ENCODE measurements around the gene WDR62. TPM values are rescaled to one million over a fixed set of nuclear protein-coding genes. Genes with fewer than 3 reads are reported as not detected.

Gene WDR62
- total and polyA plus RNA-seq, 4 experiments from 2014 or later, result 0.08 to 1.7 (median 1.3) TPM; not detected in 1

DNA sequence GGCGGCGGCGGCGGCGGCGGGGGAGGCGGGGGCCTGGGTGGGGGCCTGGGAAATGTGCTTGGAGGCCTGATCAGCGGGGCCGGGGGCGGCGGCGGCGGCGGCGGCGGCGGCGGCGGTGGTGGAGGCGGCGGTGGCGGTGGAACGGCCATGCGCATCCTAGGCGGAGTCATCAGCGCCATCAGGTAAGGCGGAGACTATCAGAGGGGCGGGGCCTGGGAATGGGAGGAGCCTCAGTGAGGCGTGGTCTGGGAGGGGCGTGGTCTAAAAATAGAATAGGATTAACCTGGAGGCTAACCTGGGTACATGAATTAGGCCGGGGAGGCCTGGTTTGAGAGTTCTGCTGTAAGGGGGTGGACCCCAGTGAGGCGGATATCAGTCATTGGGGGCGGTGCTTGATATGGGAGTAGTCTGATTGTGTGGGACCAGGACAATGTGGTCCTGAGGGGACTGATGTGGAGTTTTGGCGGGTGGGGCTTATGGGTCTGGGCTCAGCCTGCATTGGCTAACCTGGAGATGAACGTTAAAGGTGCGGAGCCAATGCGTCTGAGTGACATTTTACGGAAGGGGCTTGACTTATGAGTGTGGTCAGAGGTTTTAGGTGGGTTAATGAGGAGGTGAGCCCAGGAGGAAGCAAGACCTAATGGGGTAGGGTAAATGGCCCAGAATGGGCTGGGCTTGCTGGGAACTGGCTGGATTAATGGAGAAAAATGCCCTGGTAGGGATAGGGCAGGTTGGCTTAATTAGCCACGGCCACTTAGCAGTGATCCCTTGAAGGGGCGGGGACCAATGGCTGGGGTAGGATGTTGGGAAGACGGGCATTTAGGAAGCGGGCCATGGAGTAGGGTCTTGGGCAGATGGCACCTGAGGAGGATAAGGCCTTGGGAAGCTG is 86.6 kb downstream of the WDR62 start:
- Mint-ChIP-seq H3K36me3 (peaks cover 20 to 42% of the 10 kb centered on the region in 2 donors), H3K4me1 (peaks cover 12 to 30% (median 23%) of the 10 kb centered on the region in 4 donors), H3K9me3 (peaks cover 0 to 3% (median 0%) of the 10 kb centered on the region in 8 donors), H3K4me3 (peak overlapping the region; percentile 81 to 97 (median 96)), H3K27me3 (no peaks in the 10 kb centered on the region), H3K27ac (peak overlapping the region; percentile 70 to 97 (median 95))
- peak; percentile 88 to 92 (median 90) for DNase-seq
- POLR2A ChIA-PET (ENCODE audit: partially characterized antibody), result interaction anchor here (1.0 to 5.7 kb wide), 6 partner anchors 13 to 182 kb away, joined by 3 to 61 read pairs (median 7); partner anchors contain the start of genes POLR2I, TBCB, ZNF146 and ZNF565
- Histone ChIP-seq H3K27ac (ENCODE audit: low read depth, low read length) (peak overlapping the region; percentile 88), H3K9me3 (ENCODE audit: control insufficient read depth in 1 of 2, low read length in 2 of 2) (no peaks in the 10 kb centered on the region), H3K36me3 (ENCODE audit: insufficient read depth, low read length) (peaks cover 32% of the 10 kb centered on the region), H3K4me1 (ENCODE audit: insufficient read depth, low read length) (peaks cover 15% of the 10 kb centered on the region), H3K27me3 (ENCODE audit: insufficient read depth, low read length) (no peaks in the 10 kb centered on the region), H3K4me3 (ENCODE audit: low read length in 2 of 2) (peak overlapping the region in 1 of 2 donors; percentile 84)
- intact Hi-C loops (cut with micrococcal nuclease), result loop anchor here (1.0 kb wide), 2 partner anchors 14 to 87 kb away; partner anchors contain the start of genes THAP8 and WDR62
- CTCF ChIA-PET (ENCODE audit: partially characterized antibody), result interaction anchor here (6.1 kb wide), 1 partner anchor 13 kb away, joined by 50 read pairs; no protein-coding TSS in a partner anchor

DNA sequence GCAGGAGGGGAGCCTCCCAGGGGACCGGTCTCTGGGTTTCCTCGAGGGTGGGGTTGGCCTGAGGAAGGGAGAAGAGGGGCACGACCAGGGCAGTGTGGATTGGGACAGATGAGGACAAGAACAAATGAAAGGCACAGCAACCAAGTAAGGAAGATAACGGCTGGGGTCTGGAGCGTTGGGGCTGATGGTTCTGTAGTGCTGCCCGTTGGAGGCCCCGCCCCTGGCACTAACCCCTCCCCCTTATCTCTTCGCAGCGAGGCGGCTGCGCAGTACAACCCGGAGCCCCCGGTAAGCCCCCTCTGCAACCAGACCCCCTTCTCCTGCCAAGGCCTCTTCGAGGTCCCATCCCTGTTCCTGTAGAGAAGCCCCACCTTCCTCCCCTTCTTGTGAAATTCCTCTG is 87.3 kb downstream of the WDR62 start:
- H3K4me1 ChIP-seq (ENCODE audit: insufficient read depth, low read length), result peaks cover 15% of the 10 kb centered on the region
- H3K27me3 ChIP-seq (ENCODE audit: insufficient read depth, low read length), result no peaks in the 10 kb centered on the region
- POLR2A ChIA-PET (ENCODE audit: partially characterized antibody), result interaction anchor here (1.0 to 1.3 kb wide), 3 partner anchors 12 to 73 kb away, joined by 3 to 4 read pairs (median 3); partner anchors contain the start of genes ZNF146 and ZNF565
- peaks cover 11 to 28% (median 18%) of the 10 kb centered on the region in 4 donors for H3K4me1 Mint-ChIP-seq
- no peaks in the 10 kb centered on the region for H3K27me3 Mint-ChIP-seq
- CTCF ChIA-PET (ENCODE audit: partially characterized antibody), result interaction anchor here (3.3 kb wide), 1 partner anchor 15 kb away, joined by 15 read pairs; no protein-coding TSS in a partner anchor
- no peak overlapping the region for H3K4me3 ChIP-seq (ENCODE audit: low read length in 2 of 2)
- peaks cover 0 to 3% (median 0%) of the 10 kb centered on the region in 8 donors for H3K9me3 Mint-ChIP-seq
- peaks cover 40% of the 10 kb centered on the region for H3K36me3 ChIP-seq (ENCODE audit: insufficient read depth, low read length)
- H3K27ac ChIP-seq (ENCODE audit: low read depth, low read length), result peak overlapping the region; percentile 57
- H3K9me3 ChIP-seq (ENCODE audit: control insufficient read depth in 1 of 2, low read length in 2 of 2), result no peaks in the 10 kb centered on the region
- intact Hi-C loops (cut with micrococcal nuclease), result no loop called here
- H3K4me3 Mint-ChIP-seq, result peak overlapping the region in 3 of 8 donors; percentile 31 to 97 (median 90)
- peaks cover 27 to 48% of the 10 kb centered on the region in 2 donors for H3K36me3 Mint-ChIP-seq
- peak overlapping the region in 4 of 7 donors; percentile 41 to 95 (median 66) for H3K27ac Mint-ChIP-seq
- DNase-seq, result no peak

DNA sequence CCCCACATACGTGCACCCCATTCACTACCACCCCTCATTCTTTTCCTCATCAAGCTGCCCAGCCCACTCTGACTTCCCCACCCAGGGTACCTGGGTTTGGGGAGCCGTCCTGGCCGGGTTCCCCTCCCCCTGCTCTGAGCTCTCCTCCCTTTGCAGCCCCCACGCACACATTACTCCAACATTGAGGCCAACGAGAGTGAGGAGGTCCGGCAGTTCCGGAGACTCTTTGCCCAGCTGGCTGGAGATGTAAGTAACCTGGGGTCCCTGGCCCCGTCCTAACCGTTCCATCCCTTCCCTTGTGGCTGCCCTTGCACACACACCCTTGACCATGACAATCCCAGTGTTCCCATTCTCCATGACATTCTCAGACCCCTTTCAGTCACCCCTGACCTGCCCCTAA is 87.8 kb downstream of the WDR62 start:
- intact Hi-C loops (cut with micrococcal nuclease), result no loop called here
- CTCF ChIA-PET (ENCODE audit: partially characterized antibody), result interaction anchor here (0.9 to 3.3 kb wide), 2 partner anchors 11 to 15 kb away, joined by 5 to 15 read pairs; no protein-coding TSS in a partner anchor

DNA sequence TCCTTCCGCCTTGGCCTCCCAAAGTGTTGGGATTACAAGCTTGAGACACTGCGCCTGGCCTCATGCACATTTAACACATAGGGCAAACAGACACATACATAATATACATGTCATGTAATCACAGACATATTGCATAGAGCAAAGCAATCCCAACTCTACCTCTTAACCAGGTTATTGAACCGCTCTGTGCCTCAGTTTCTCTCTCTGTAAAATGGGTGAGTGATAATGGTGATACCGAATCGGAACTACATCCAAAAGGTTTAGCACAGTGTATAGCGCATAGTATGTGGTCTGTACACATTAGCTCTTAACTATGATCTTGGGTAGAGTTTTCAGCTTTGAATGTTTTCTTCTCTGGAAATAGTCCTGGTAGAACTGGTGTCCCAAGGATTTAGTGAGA is 89.9 kb downstream of the WDR62 start:
- Histone ChIP-seq H3K27me3 (ENCODE audit: insufficient read depth, low read length) (no peaks in the 10 kb centered on the region), H3K4me1 (ENCODE audit: insufficient read depth, low read length) (peaks cover 9% of the 10 kb centered on the region), H3K27ac (ENCODE audit: low read depth, low read length) (no peak overlapping the region), H3K36me3 (ENCODE audit: insufficient read depth, low read length) (peaks cover 57% of the 10 kb centered on the region), H3K9me3 (ENCODE audit: control insufficient read depth in 1 of 2, low read length in 2 of 2) (no peaks in the 10 kb centered on the region), H3K4me3 (ENCODE audit: low read length in 2 of 2) (no peak overlapping the region)
- intact Hi-C loops (cut with micrococcal nuclease), result no loop called here
- H3K4me1 Mint-ChIP-seq, result peaks cover 13 to 26% (median 15%) of the 10 kb centered on the region in 4 donors
- H3K9me3 Mint-ChIP-seq, result peaks cover 0 to 3% (median 0%) of the 10 kb centered on the region in 8 donors
- ChIA-PET CTCF (ENCODE audit: partially characterized antibody) (interaction anchor here (1.0 to 3.3 kb wide), 2 partner anchors 17 to 25 kb away, joined by 5 to 15 read pairs; no protein-coding TSS in a partner anchor), POLR2A (ENCODE audit: partially characterized antibody) (interaction anchor here (1.3 kb wide), 1 partner anchor 17 kb away, joined by 4 read pairs; no protein-coding TSS in a partner anchor)
- H3K4me3 Mint-ChIP-seq, result no peak overlapping the region
- H3K36me3 Mint-ChIP-seq, result peaks cover 42 to 68% of the 10 kb centered on the region in 2 donors
- no peak for DNase-seq
- no peaks in the 10 kb centered on the region for H3K27me3 Mint-ChIP-seq
- H3K27ac Mint-ChIP-seq, result peak overlapping the region in 1 of 7 donors; percentile 75

More for the DNA sequence above, 87.8 kb downstream of the WDR62 start:
- H3K36me3 ChIP-seq (ENCODE audit: insufficient read depth, low read length), result peaks cover 43% of the 10 kb centered on the region
- H3K9me3 Mint-ChIP-seq, result peaks cover 0 to 3% (median 0%) of the 10 kb centered on the region in 8 donors
- no peaks in the 10 kb centered on the region for H3K27me3 ChIP-seq (ENCODE audit: insufficient read depth, low read length)
- POLR2A ChIA-PET (ENCODE audit: partially characterized antibody), result interaction anchor here (1.0 to 1.3 kb wide), 2 partner anchors 12 to 14 kb away, joined by 3 to 4 read pairs; no protein-coding TSS in a partner anchor
- H3K4me3 Mint-ChIP-seq, result peak overlapping the region in 5 of 8 donors; percentile 5 to 70 (median 18)
- no peak overlapping the region for H3K4me3 ChIP-seq (ENCODE audit: low read length in 2 of 2)
- H3K27ac Mint-ChIP-seq, result peak overlapping the region in 4 of 7 donors; percentile 53 to 89 (median 71)
- H3K27ac ChIP-seq (ENCODE audit: low read depth, low read length), result no peak overlapping the region
- peaks cover 29 to 51% of the 10 kb centered on the region in 2 donors for H3K36me3 Mint-ChIP-seq
- DNase-seq, result no peak
- no peaks in the 10 kb centered on the region for H3K9me3 ChIP-seq (ENCODE audit: control insufficient read depth in 1 of 2, low read length in 2 of 2)
- peaks cover 15% of the 10 kb centered on the region for H3K4me1 ChIP-seq (ENCODE audit: insufficient read depth, low read length)
- peaks cover 11 to 29% (median 18%) of the 10 kb centered on the region in 4 donors for H3K4me1 Mint-ChIP-seq
- no peaks in the 10 kb centered on the region for H3K27me3 Mint-ChIP-seq

DNA sequence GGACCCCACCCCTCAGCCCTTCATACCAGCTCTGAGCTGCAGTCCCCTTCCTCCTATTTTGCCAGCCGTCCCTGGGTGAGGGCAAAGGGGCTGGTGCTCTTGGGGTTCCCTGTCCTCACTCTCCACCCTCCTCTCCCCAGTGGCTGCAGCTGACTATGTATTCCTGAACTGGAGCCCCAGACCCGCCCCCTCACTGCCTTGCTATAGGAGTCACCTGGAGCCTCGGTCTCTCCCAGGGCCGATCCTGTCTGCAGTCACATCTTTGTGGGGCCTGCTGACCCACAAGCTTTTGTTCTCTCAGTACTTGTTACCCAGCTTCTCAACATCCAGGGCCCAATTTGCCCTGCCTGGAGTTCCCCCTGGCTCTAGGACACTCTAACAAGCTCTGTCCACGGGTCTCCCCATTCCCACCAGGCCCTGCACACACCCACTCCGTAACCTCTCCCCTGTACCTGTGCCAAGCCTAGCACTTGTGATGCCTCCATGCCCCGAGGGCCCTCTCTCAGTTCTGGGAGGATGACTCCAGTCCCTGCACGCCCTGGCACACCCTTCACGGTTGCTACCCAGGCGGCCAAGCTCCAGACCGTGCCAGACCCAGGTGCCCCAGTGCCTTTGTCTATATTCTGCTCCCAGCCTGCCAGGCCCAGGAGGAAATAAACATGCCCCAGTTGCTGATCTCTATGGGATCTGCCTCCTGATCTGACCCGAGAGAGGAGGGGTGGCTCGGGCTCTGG is 95.1 kb downstream of the WDR62 start:
- Mint-ChIP-seq H3K27me3 (no peaks in the 10 kb centered on the region), H3K9me3 (no peaks in the 10 kb centered on the region), H3K27ac (peak overlapping the region in 3 of 7 donors; percentile 35 to 64 (median 42)), H3K4me1 (peaks cover 0 to 9% (median 3%) of the 10 kb centered on the region in 4 donors), H3K36me3 (peaks cover 34 to 56% of the 10 kb centered on the region in 2 donors), H3K4me3 (no peak overlapping the region)
- Histone ChIP-seq H3K36me3 (ENCODE audit: insufficient read depth, low read length) (peaks cover 55% of the 10 kb centered on the region), H3K9me3 (ENCODE audit: control insufficient read depth in 1 of 2, low read length in 2 of 2) (no peaks in the 10 kb centered on the region), H3K27ac (ENCODE audit: low read depth, low read length) (no peak overlapping the region), H3K4me3 (ENCODE audit: low read length in 2 of 2) (no peak overlapping the region), H3K27me3 (ENCODE audit: insufficient read depth, low read length) (no peaks in the 10 kb centered on the region), H3K4me1 (ENCODE audit: insufficient read depth, low read length) (no peaks in the 10 kb centered on the region)
- DNase-seq, result no peak
- intact Hi-C loops (cut with micrococcal nuclease), result no loop called here
- ChIA-PET POLR2A (ENCODE audit: partially characterized antibody) (no interaction called here), CTCF (ENCODE audit: partially characterized antibody) (no interaction called here)

DNA sequence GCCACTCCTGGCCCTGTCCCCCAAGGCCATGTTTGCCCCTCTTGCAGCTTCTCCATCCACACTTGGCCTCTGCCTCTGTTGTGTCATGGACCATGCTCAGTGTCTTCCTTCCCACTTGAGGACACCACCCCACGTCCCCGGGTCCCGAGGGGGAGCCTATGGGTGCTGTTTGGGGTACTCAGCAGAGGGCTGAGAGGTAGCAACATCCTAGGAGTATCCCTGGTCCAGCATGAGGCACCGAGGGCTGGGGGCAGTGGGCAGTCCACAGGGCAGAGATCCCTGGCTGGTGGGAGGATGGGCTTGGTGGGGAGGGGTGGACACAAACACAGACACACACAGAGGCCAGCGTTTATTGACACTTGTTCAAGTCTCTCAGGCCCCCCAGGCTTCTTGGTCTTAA is 95.9 kb downstream of the WDR62 start:
- Histone ChIP-seq H3K27me3 (ENCODE audit: insufficient read depth, low read length) (no peaks in the 10 kb centered on the region), H3K27ac (ENCODE audit: low read depth, low read length) (no peak overlapping the region), H3K4me1 (ENCODE audit: insufficient read depth, low read length) (no peaks in the 10 kb centered on the region), H3K4me3 (ENCODE audit: low read length in 2 of 2) (no peak overlapping the region), H3K36me3 (ENCODE audit: insufficient read depth, low read length) (peaks cover 49% of the 10 kb centered on the region), H3K9me3 (ENCODE audit: control insufficient read depth in 1 of 2, low read length in 2 of 2) (no peaks in the 10 kb centered on the region)
- Mint-ChIP-seq H3K27me3 (no peaks in the 10 kb centered on the region), H3K9me3 (no peaks in the 10 kb centered on the region), H3K4me3 (no peak overlapping the region), H3K36me3 (peaks cover 33 to 50% of the 10 kb centered on the region in 2 donors), H3K27ac (peak overlapping the region in 1 of 7 donors; percentile 53), H3K4me1 (peaks cover 0 to 9% (median 4%) of the 10 kb centered on the region in 4 donors)
- intact Hi-C loops (cut with micrococcal nuclease), result no loop called here
- CTCF ChIA-PET (ENCODE audit: partially characterized antibody), result interaction anchor here (1.1 to 1.2 kb wide), 2 partner anchors 19 to 23 kb away, joined by 3 to 4 read pairs; no protein-coding TSS in a partner anchor
- POLR2A ChIA-PET (ENCODE audit: partially characterized antibody), result no interaction called here
- no peak for DNase-seq

Data from CD4-positive, alpha-beta memory T cell (primary cell).